Trophoblast cell (in vitro differentiated cells and primary cell): ENCODE results near the gene PBX1.

Experiments used
- DNase-seq, 2 donors: peaks; one replicate each; pipeline ENCODE4 v3.0.0-alpha.2; 2016
- H2AFZ ChIP-seq: 2 replicates; pipeline ENCODE4 v1.6.1; 2013; ENCODE audit warnings: low read length, moderate library complexity, mild to moderate bottlenecking; ENCODE audit not compliant: insufficient read depth, poor library complexity
- H2AK5ac ChIP-seq: 2 replicates; pipeline ENCODE4 v1.6.1; 2013; ENCODE audit warnings: mild to moderate bottlenecking, low read length
- H2BK120ac ChIP-seq: 2 replicates; pipeline ENCODE4 v1.6.1; 2013; ENCODE audit warnings: low read length, mild to moderate bottlenecking, moderate library complexity; ENCODE audit not compliant: insufficient read depth, poor library complexity
- H2BK12ac ChIP-seq: 2 replicates; pipeline ENCODE4 v1.6.1; 2013; ENCODE audit warnings: mild to moderate bottlenecking, low read length, moderate library complexity
- H2BK5ac ChIP-seq: 2 replicates; pipeline ENCODE4 v1.6.1; 2013; ENCODE audit warnings: low read length, low read depth, moderate library complexity, mild to moderate bottlenecking; ENCODE audit not compliant: poor library complexity
- H3K14ac ChIP-seq: 2 replicates; pipeline ENCODE4 v1.6.1; 2013; ENCODE audit warnings: mild to moderate bottlenecking, low read length
- H3K18ac ChIP-seq: 2 replicates; pipeline ENCODE4 v1.6.1; 2013; ENCODE audit warnings: mild to moderate bottlenecking, low read length
- H3K23ac ChIP-seq: 2 replicates; pipeline ENCODE4 v1.6.1; 2013; ENCODE audit warnings: low read length
- H3K27ac ChIP-seq: 2 replicates; pipeline ENCODE4 v1.5.1; 2013; ENCODE audit warnings: low read depth, mild to moderate bottlenecking, inconsistent platforms, low read length, moderate library complexity
- H3K27me3 ChIP-seq: 2 replicates; pipeline ENCODE4 v1.6.1; 2013; ENCODE audit warnings: inconsistent platforms, mild to moderate bottlenecking, low read length, moderate library complexity; ENCODE audit not compliant: insufficient read depth
- H3K36me3 ChIP-seq, 2 experiments: 1 replicate in 1 of 2; 2 replicates in 1 of 2; pipeline ENCODE4 v1.6.1; 2013; ENCODE audit warnings: low read length in 2 of 2, mild to moderate bottlenecking in 2 of 2, moderate library complexity in 1 of 2; ENCODE audit not compliant: insufficient read depth in 2 of 2, control insufficient read depth in 1 of 2
- H3K4ac ChIP-seq: 2 replicates; pipeline ENCODE4 v1.6.1; 2013; ENCODE audit warnings: low read depth, mild to moderate bottlenecking, low read length, moderate library complexity
- H3K4me1 ChIP-seq, 2 experiments: 1 replicate in 1 of 2; 2 replicates in 1 of 2; pipeline ENCODE4 v1.6.1; 2013; ENCODE audit warnings: low read length in 2 of 2, mild to moderate bottlenecking in 2 of 2, moderate library complexity in 1 of 2; ENCODE audit not compliant: insufficient read depth in 2 of 2, control insufficient read depth in 1 of 2
- H3K4me2 ChIP-seq: 2 replicates; pipeline ENCODE4 v1.6.1; 2013; ENCODE audit warnings: inconsistent platforms, mild to moderate bottlenecking, low read length, moderate library complexity
- H3K4me3 ChIP-seq: 2 replicates; pipeline ENCODE4 v1.5.1; 2013; ENCODE audit warnings: mild to moderate bottlenecking, low read depth, low read length, inconsistent platforms
- H3K79me1 ChIP-seq: one replicate; pipeline ENCODE4 v1.6.1; 2013; ENCODE audit warnings: low read length
- H3K79me2 ChIP-seq: 2 replicates; pipeline ENCODE4 v1.6.1; 2013; ENCODE audit warnings: low read length, mild to moderate bottlenecking; ENCODE audit not compliant: control insufficient read depth, insufficient read depth, poor library complexity
- H3K9ac ChIP-seq: 2 replicates; pipeline ENCODE4 v1.6.1; 2013; ENCODE audit warnings: mild to moderate bottlenecking, low read length
- H3K9me3 ChIP-seq: 2 replicates; pipeline ENCODE4 v1.6.1; 2013; ENCODE audit warnings: low read depth, mild to moderate bottlenecking, control low read depth, inconsistent platforms, low read length; ENCODE audit not compliant: insufficient read depth
- H4K12ac ChIP-seq: 2 replicates; pipeline ENCODE4 v1.6.1; 2013; ENCODE audit warnings: low read depth, mild to moderate bottlenecking, low read length, moderate library complexity
- H4K8ac ChIP-seq: 2 replicates; pipeline ENCODE4 v1.6.1; 2013; ENCODE audit warnings: low read depth, mild to moderate bottlenecking, low read length, moderate library complexity
- H4K91ac ChIP-seq: one replicate; pipeline ENCODE4 v1.6.1; 2013; ENCODE audit warnings: low read depth, mild to moderate bottlenecking, low read length, moderate library complexity
- WGBS: extraction: QIAGEN DNeasy Blood & Tissue Kit; methylation state at CpG from one replicate; pipeline ENCODE4 v1.1.7; 2013; ENCODE audit warnings: missing lambda C conversion rate; ENCODE audit not compliant: insufficient read length, insufficient coverage; ENCODE audit errors: extremely low coverage; 5-methylcytosine and 5-hydroxymethylcytosine counted together

The PBX1 gene

DNA sequence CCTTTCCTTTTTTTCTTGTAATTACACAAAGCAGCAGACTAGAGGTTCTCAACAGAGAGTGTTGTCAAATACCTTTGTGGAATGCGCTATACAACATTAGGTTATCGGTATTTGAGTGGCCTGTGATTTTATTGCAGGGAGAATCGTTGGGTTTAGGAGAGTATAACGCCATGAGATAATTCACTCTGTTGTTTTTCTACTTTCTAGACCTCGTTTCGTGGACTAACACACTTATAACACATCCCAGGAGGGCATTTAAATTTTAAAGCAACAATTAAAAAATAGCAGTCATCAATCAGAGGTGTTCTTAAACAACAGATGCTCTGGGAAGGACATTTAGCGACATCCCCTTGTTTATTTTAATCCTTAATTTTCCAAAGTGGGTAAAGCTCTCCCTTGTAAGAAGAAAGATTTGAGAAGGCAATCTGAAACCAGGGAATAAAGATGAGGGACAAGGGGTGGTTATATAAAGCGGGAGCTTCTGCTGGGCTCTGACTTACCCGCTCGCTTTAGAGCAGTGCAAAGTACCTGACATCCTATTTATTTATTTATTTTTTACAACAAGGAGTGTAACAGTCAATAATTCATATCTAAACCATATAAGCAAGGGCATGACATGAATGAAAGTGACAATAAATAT is 4.9 kb downstream of the PBX1 start:
- no CpG with 5 or more reads among the region's 10 CpGs for WGBS
- H3K23ac ChIP-seq: no peak overlapping the region

DNA sequence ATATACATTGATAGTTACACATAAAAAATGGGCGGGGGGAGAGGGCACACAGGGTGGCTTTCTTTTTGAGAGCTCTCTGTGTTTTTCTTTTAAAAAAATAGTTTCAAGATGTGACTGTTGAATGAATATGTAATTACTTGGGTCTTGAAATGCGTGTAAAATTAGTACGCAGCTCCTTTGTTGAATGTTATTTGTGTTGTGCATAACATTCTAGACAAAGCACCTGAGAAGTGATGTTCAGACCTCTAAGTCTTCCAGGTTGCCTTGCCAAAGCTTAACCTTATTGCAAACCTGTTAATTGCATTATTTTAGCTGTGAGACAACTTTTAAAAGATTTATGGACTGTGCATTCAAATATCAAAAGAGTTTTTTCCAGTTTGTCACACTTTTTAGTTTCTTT is 5.4 kb downstream of the PBX1 start:
- H3K27me3 ChIP-seq: no peaks in the 10 kb centered on the region
- peak overlapping the region; percentile 48 for H3K4me2 ChIP-seq
- H3K9ac ChIP-seq: no peak overlapping the region
- H3K23ac ChIP-seq: no peak overlapping the region
- no peak overlapping the region for H4K12ac ChIP-seq
- no peaks in the 10 kb centered on the region for H3K4me1 ChIP-seq
- DNase-seq: no peak
- no peak overlapping the region for H2AK5ac ChIP-seq
- no peak overlapping the region for H3K4ac ChIP-seq
- peaks cover 6% of the 10 kb centered on the region for H3K79me1 ChIP-seq
- no peak overlapping the region for H2BK5ac ChIP-seq
- no peak overlapping the region for H2AFZ ChIP-seq
- no peak overlapping the region for H4K8ac ChIP-seq
- no peak overlapping the region for H3K18ac ChIP-seq
- peaks cover 0 to 2% of the 10 kb centered on the region in 2 experiments for H3K36me3 ChIP-seq
- H2BK12ac ChIP-seq: no peak overlapping the region
- no peaks in the 10 kb centered on the region for H3K9me3 ChIP-seq
- H2BK120ac ChIP-seq: no peak overlapping the region
- no peak overlapping the region for H3K4me3 ChIP-seq
- peaks cover 3% of the 10 kb centered on the region for H3K79me2 ChIP-seq
- no peak overlapping the region for H3K14ac ChIP-seq
- no CpG with 5 or more reads among the region's 3 CpGs for WGBS
- H3K27ac ChIP-seq: no peak overlapping the region
- H4K91ac ChIP-seq: no peak overlapping the region

More for the DNA sequence above, 4.9 kb downstream of the PBX1 start:
- Histone ChIP-seq H3K14ac (no peak overlapping the region), H4K12ac (no peak overlapping the region), H2AK5ac (no peak overlapping the region), H2BK120ac (no peak overlapping the region), H3K18ac (no peak overlapping the region), H3K9ac (no peak overlapping the region), H3K4me3 (no peak overlapping the region), H4K91ac (no peak overlapping the region), H3K9me3 (no peaks in the 10 kb centered on the region), H3K4ac (peak overlapping the region; percentile 79), H3K79me1 (peaks cover 6% of the 10 kb centered on the region), H3K36me3 (peaks cover 0 to 2% of the 10 kb centered on the region in 2 experiments), H2BK5ac (no peak overlapping the region), H4K8ac (no peak overlapping the region), H2AFZ (no peak overlapping the region), H2BK12ac (no peak overlapping the region), H3K4me2 (peak overlapping the region; percentile 48), H3K27ac (no peak overlapping the region), H3K79me2 (peaks cover 3% of the 10 kb centered on the region), H3K4me1 (no peaks in the 10 kb centered on the region), H3K27me3 (no peaks in the 10 kb centered on the region)
- DNase-seq: no peak

DNA sequence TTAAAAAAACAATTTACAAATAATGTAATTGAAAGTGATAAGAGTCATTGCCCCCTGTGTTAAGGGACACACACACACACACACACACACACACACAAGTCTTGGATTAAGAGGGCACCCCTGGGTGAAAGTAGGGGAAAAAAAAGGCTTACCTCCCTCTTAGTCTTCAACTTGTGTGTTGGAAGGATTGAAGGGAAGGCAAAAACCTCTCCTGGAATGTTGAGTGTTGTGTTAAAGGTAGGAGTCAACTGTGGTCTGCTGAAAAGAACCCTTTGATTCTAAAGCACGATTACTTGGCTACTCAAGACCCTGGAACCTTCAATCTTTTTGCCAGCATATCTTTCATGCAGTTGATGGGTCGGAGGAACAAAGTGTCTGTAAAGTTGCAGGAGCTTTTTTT is 6.4 kb downstream of the PBX1 start:
- no CpG with 5 or more reads among the region's 2 CpGs for WGBS
- Histone ChIP-seq H3K79me1 (no peaks in the 10 kb centered on the region), H3K27me3 (no peaks in the 10 kb centered on the region), H3K14ac (no peak overlapping the region), H3K23ac (no peak overlapping the region), H3K79me2 (peaks cover 4% of the 10 kb centered on the region), H3K9ac (no peak overlapping the region), H3K9me3 (no peaks in the 10 kb centered on the region), H3K4me3 (no peak overlapping the region), H2AK5ac (no peak overlapping the region), H4K12ac (no peak overlapping the region), H3K4ac (no peak overlapping the region), H4K8ac (no peak overlapping the region), H3K36me3 (peaks cover 3 to 7% of the 10 kb centered on the region in 2 experiments), H4K91ac (no peak overlapping the region), H3K4me1 (no peaks in the 10 kb centered on the region), H2BK5ac (no peak overlapping the region), H3K27ac (peak overlapping the region; percentile 40), H3K4me2 (peak overlapping the region; percentile 32), H2AFZ (no peak overlapping the region), H2BK120ac (no peak overlapping the region), H2BK12ac (no peak overlapping the region), H3K18ac (no peak overlapping the region)
- DNase-seq: no peak

DNA sequence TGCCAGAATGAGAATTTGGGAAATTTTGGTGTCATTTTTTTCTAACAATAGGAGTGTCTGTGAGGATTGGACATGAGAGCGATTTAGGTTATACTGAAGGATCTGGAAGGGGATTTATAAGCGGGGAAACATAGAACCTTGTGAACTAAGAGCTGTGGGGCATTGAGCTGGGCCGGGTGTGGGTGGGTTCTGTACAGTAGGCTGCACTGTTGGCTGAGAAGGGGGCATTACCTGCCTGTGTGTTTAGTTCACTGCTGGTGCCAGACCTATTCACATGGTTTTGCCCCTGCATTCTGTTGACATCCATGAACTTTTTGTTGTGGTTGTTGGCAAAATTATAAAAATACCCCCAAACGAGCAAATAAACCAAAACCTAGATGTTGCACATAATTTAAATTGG is 8.8 kb downstream of the PBX1 start:
- no CpG with 5 or more reads among the region's 4 CpGs for WGBS
- H4K91ac ChIP-seq: no peak overlapping the region
- no peak overlapping the region for H3K23ac ChIP-seq
- no peak overlapping the region for H2BK120ac ChIP-seq
- H2AFZ ChIP-seq: no peak overlapping the region
- H4K12ac ChIP-seq: no peak overlapping the region
- H3K79me2 ChIP-seq: peaks cover 4% of the 10 kb centered on the region
- no peaks in the 10 kb centered on the region for H3K4me1 ChIP-seq
- no peaks in the 10 kb centered on the region for H3K79me1 ChIP-seq
- no peaks in the 10 kb centered on the region for H3K9me3 ChIP-seq
- H3K27me3 ChIP-seq: no peaks in the 10 kb centered on the region
- H3K4ac ChIP-seq: no peak overlapping the region
- no peak overlapping the region for H2AK5ac ChIP-seq
- no peak overlapping the region for H4K8ac ChIP-seq
- H3K14ac ChIP-seq: no peak overlapping the region
- no peak overlapping the region for H3K4me3 ChIP-seq
- H2BK12ac ChIP-seq: no peak overlapping the region
- H3K27ac ChIP-seq: no peak overlapping the region
- H2BK5ac ChIP-seq: no peak overlapping the region
- H3K4me2 ChIP-seq: no peak overlapping the region
- no peak overlapping the region for H3K9ac ChIP-seq
- H3K18ac ChIP-seq: no peak overlapping the region
- DNase-seq: no peak
- H3K36me3 ChIP-seq: peaks cover 3 to 7% of the 10 kb centered on the region in 2 experiments
